Natural killer cell (primary cell): Measurements from ENCODE around the gene DHX36. TPM values are rescaled to one million over a fixed set of nuclear protein-coding genes. Genes with fewer than 3 reads are reported as not detected.
A peak's percentile ranks its signal among the peaks of the same experiment; 100 is the strongest.

Source experiments
- ATAC-seq, 3 donors: fragments of 150-1000 bp in 2 of 3; fragments of 200-7000 bp in 1 of 3; cut with Tn5 transposase; 1 replicate in 1 of 3; 2 replicates in 2 of 3; pipeline ENCODE4 v1.10.0; 2021; ENCODE audit warnings: mild to moderate bottlenecking in 2 of 3, moderate library complexity in 2 of 3
- DNase-seq, 2 donors: peaks; one replicate each; pipeline versions ENCODE4 v3.0.0 to v3.0.0-alpha.2; 2013 to 2021; ENCODE audit warnings: mixed read lengths in 1 of 2
- H3K27ac ChIP-seq: one replicate; pipeline ENCODE4 v1.5.1; 2013; ENCODE audit warnings: mild to moderate bottlenecking, low read length
- H3K27me3 ChIP-seq: one replicate; pipeline ENCODE4 v1.6.1; 2013; ENCODE audit warnings: low read length; ENCODE audit not compliant: control insufficient read depth, insufficient read depth
- H3K36me3 ChIP-seq: one replicate; pipeline ENCODE4 v1.6.1; 2013; ENCODE audit warnings: low read length; ENCODE audit not compliant: control insufficient read depth, insufficient read depth
- H3K4me1 ChIP-seq: one replicate; pipeline ENCODE4 v1.6.1; 2013; ENCODE audit warnings: low read length; ENCODE audit not compliant: control insufficient read depth, insufficient read depth
- H3K4me3 ChIP-seq: one replicate; pipeline ENCODE4 v1.5.1; 2013; ENCODE audit warnings: low read length
- H3K9me3 ChIP-seq: one replicate; pipeline ENCODE4 v1.6.1; 2013; ENCODE audit warnings: low read length; ENCODE audit not compliant: control insufficient read depth, insufficient read depth
- H3K27ac Mint-ChIP-seq, 2 donors: one replicate each; pipeline ENCODE4 v1.8.0; 2022; ENCODE audit warnings: mild to moderate bottlenecking in 2 of 2, mixed read lengths in 2 of 2, moderate library complexity in 1 of 2
- H3K27me3 Mint-ChIP-seq, 2 donors: one replicate each; pipeline ENCODE4 v1.8.0; 2022; ENCODE audit warnings: low read depth in 2 of 2, mixed read lengths in 2 of 2
- H3K36me3 Mint-ChIP-seq: one replicate; pipeline ENCODE4 v1.8.0; 2022; ENCODE audit warnings: mixed read lengths
- H3K4me1 Mint-ChIP-seq, 2 donors: one replicate each; pipeline ENCODE4 v1.8.0; 2022; ENCODE audit warnings: mixed read lengths in 2 of 2
- H3K4me3 Mint-ChIP-seq: one replicate; pipeline ENCODE4 v1.8.0; 2022; ENCODE audit warnings: mild to moderate bottlenecking, moderate library complexity, mixed read lengths
- H3K9me3 Mint-ChIP-seq, 2 donors: one replicate each; pipeline ENCODE4 v1.8.0; 2022; ENCODE audit warnings: mixed read lengths in 2 of 2
- WGBS: methylation state at CpG from one replicate; pipeline ENCODE4 v1.1.7; 2013; ENCODE audit warnings: missing lambda C conversion rate; ENCODE audit not compliant: insufficient coverage; 5-methylcytosine and 5-hydroxymethylcytosine counted together
- intact Hi-C: fragments of 100-400 bp; cut with micrococcal nuclease; formaldehyde crosslinking; loops from one replicate; pipeline ENCODE4 v1.14.2; 2022
- total RNA-seq, 4 donors: library from RNA; stranded (reverse); fragments of 120-200 nt in 1 of 4; gene quantifications; one replicate each; pipeline versions ENCODE4 v1.2.3 to v1.2.4, GENCODE V29; 2013 to 2022
- TF ChIP-seq, protein P1 (sequence below): fragments of 200-600 bp; IDR thresholded peaks from one replicate; pipeline ENCODE4 v1.8.0; 2022; ENCODE audit warnings: antibody characterized with exemption

The DHX36 gene
- total RNA-seq, 3 donors from 2014 or later (not counting 1 experiment from before 2014, with no cell fraction given), result 97.3 to 111 (median 102) TPM

DNA sequence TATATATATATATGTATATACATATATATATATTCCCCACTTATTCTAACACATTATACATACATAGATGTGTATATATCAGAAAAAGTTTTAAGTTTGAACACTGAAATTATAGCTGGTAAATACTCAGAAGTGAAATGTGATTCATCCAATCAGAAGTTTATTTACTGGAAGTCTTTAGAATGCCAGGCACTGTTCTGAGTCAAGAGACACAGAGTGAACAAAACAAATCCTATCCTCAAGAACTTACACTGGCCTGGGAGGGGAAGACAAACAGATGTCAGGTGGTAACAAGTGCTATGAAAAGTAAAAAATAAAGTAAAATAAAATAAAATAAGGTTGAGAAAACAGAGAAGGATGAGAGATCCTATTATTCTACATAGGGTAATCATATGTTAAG lies 13.4 kb downstream of the DHX36 start:
- Histone ChIP-seq H3K27ac (no peak overlapping the region), H3K4me1 (no peaks in the 10 kb centered on the region), H3K27me3 (no peaks in the 10 kb centered on the region), H3K9me3 (no peaks in the 10 kb centered on the region), H3K36me3 (peaks cover 76% of the 10 kb centered on the region), H3K4me3 (no peak overlapping the region)
- H3K4me1 Mint-ChIP-seq, result peaks cover 18 to 21% of the 10 kb centered on the region in 2 donors
- H3K27ac Mint-ChIP-seq, result peak overlapping the region in 1 of 2 donors; percentile 56
- TF ChIP-seq, protein P1, sequence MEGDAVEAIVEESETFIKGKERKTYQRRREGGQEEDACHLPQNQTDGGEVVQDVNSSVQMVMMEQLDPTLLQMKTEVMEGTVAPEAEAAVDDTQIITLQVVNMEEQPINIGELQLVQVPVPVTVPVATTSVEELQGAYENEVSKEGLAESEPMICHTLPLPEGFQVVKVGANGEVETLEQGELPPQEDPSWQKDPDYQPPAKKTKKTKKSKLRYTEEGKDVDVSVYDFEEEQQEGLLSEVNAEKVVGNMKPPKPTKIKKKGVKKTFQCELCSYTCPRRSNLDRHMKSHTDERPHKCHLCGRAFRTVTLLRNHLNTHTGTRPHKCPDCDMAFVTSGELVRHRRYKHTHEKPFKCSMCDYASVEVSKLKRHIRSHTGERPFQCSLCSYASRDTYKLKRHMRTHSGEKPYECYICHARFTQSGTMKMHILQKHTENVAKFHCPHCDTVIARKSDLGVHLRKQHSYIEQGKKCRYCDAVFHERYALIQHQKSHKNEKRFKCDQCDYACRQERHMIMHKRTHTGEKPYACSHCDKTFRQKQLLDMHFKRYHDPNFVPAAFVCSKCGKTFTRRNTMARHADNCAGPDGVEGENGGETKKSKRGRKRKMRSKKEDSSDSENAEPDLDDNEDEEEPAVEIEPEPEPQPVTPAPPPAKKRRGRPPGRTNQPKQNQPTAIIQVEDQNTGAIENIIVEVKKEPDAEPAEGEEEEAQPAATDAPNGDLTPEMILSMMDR, result no peak
- ATAC-seq, result no peak
- H3K9me3 Mint-ChIP-seq, result no peaks in the 10 kb centered on the region
- H3K36me3 Mint-ChIP-seq, result peaks cover 27% of the 10 kb centered on the region
- H3K27me3 Mint-ChIP-seq, result no peaks in the 10 kb centered on the region
- no peak overlapping the region for H3K4me3 Mint-ChIP-seq
- DNase-seq, result no peak
- intact Hi-C loops, result no loop called here

DNA sequence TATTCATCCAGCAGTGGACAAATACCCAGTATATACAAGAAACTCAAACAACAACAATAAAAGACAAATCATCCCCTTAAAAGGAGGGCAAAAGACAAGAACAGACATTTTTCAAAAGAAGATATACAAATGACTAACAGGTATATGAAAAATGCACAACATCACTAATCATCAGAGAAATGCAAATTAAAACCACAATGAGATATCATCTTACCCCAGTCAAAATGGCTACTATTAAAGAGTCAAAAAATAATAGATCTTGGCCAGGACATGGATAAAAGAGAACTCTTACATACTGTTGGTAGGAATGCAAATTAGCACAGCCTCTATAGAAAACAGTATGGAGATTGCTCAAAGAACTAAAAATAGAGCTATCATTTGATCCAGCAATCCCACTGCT lies 16.9 kb downstream of the DHX36 start:
- Mint-ChIP-seq H3K36me3 (peaks cover 18% of the 10 kb centered on the region), H3K9me3 (no peaks in the 10 kb centered on the region), H3K4me3 (no peak overlapping the region), H3K27me3 (no peaks in the 10 kb centered on the region), H3K4me1 (peaks cover 13 to 14% of the 10 kb centered on the region in 2 donors), H3K27ac (peak overlapping the region; percentile 1 to 64)
- Histone ChIP-seq H3K36me3 (peaks cover 79% of the 10 kb centered on the region), H3K4me1 (no peaks in the 10 kb centered on the region), H3K27me3 (no peaks in the 10 kb centered on the region), H3K9me3 (no peaks in the 10 kb centered on the region), H3K27ac (no peak overlapping the region), H3K4me3 (no peak overlapping the region)
- DNase-seq, result no peak
- no peak for ATAC-seq
- intact Hi-C loops, result no loop called here
- TF ChIP-seq, protein P1, result no peak

DNA sequence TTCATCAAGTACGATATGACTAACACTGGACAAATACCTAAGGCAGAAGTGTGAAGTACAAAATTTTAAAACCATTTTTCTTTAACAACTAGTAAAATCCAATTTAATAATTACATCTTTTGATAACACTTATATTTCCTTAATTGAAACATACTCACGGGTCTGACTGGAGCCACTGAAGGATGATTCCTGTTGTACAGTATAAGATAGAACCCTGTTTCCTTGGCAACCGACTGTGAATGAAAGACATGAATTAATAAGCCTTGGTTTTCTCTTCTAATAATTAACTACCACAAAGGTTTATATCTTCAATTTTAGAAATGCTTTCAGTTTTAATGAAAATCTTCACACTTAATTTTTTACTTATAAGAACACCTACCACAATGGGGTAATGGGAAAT lies 19.4 kb downstream of the DHX36 start:
- intact Hi-C loops, result no loop called here
- Histone ChIP-seq H3K36me3 (peaks cover 91% of the 10 kb centered on the region), H3K4me1 (no peaks in the 10 kb centered on the region), H3K27ac (no peak overlapping the region), H3K9me3 (no peaks in the 10 kb centered on the region), H3K4me3 (no peak overlapping the region), H3K27me3 (no peaks in the 10 kb centered on the region)
- no peak overlapping the region for H3K4me3 Mint-ChIP-seq
- DNase-seq, result no peak
- no peaks in the 10 kb centered on the region for H3K27me3 Mint-ChIP-seq
- WGBS, result 100% methylated on average over 1 of the region's 3 CpGs
- no peak for ATAC-seq
- peaks cover 28% of the 10 kb centered on the region for H3K36me3 Mint-ChIP-seq
- H3K9me3 Mint-ChIP-seq, result no peaks in the 10 kb centered on the region
- H3K4me1 Mint-ChIP-seq, result peaks cover 13 to 14% of the 10 kb centered on the region in 2 donors
- TF ChIP-seq, protein P1, result no peak
- H3K27ac Mint-ChIP-seq, result no peak overlapping the region

DNA sequence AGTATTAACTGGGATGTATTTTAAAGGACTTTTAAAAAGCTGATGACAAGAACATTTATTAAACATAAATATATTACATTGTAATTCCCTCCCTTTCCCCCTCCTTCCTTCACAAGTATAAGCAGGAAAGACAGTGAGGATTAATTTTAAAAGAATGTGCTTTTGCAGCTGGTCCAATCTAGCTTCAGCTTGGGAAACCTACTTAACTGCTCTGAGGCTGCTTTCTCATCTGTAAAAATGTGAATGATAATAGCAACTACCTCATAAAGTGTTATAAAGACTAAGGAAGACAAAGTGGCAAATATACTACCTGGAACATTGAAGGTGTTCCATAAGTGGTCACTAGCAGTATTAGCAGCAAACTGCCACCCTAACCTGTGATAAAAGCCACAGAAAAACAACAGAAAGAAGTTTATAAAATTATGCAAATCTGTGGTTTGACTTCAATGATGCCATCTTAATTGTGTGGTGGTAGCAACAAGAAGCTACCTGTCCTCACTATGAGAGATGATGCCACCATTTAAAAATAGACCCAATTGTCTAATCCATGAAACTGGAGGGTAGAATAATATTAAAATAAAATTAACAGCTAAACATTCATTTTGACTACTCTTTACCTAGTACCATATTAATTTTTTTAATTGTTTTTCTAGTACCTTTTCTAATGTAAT lies 20.0 kb downstream of the DHX36 start:
- Mint-ChIP-seq H3K27ac (no peak overlapping the region), H3K36me3 (peaks cover 28% of the 10 kb centered on the region), H3K4me1 (peaks cover 13 to 14% of the 10 kb centered on the region in 2 donors), H3K27me3 (no peaks in the 10 kb centered on the region), H3K9me3 (no peaks in the 10 kb centered on the region), H3K4me3 (no peak overlapping the region)
- Histone ChIP-seq H3K9me3 (no peaks in the 10 kb centered on the region), H3K27ac (no peak overlapping the region), H3K27me3 (no peaks in the 10 kb centered on the region), H3K36me3 (peaks cover 91% of the 10 kb centered on the region), H3K4me3 (no peak overlapping the region), H3K4me1 (no peaks in the 10 kb centered on the region)
- ATAC-seq (no peak), DNase-seq (no peak)
- intact Hi-C loops, result no loop called here
- TF ChIP-seq, protein P1, result no peak
